Measurements from ENCODE around the gene ARMH4.
A peak's percentile ranks its signal among the peaks of the same experiment; 100 is the strongest.

DNA sequence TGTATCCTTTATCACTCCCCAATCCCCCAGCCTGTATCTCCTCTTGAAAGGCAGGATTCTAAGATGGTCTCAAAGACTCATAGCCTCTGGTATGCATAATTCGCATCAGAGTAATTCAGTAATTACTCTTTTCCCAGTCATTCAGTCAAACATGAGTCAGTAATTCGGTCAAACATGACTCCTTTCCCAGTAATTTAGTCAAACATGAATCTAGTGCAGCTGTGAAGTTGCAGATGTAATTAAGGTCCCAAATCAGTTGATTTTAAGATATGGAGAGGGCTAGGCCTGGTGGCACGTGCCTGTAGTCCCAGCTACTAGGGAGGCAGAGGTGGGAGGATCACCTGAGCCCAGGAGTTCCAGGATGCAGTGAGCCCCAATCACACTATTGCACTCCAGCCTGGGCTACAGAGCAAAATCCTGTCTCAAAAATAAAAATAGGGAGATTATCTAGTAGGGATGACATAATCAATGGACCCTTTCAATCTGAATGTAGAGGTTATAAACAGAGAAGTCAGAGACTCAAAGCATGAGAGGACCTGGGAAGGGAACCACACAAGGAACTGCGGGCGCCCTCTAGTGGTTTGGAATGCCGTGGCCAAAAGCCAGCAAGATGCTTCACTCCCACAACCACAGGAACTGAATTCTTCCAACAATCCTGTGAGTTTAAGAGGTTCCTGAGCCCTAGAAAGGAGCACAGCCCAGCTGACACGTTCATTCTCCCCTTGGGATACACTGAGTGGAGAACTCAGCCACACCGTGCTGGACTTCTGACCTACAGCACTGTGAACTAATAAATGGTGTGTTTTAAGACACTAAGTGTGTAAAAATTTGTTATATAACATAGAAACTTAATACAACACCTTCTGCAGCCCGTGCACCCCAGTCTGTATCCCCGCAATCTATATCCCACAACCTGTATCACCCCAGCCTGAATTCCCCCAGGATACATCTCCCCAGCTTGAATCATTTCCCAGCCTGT is 14.3 kb upstream of the ARMH4 start:
- TF ChIP-seq, protein P1, sequence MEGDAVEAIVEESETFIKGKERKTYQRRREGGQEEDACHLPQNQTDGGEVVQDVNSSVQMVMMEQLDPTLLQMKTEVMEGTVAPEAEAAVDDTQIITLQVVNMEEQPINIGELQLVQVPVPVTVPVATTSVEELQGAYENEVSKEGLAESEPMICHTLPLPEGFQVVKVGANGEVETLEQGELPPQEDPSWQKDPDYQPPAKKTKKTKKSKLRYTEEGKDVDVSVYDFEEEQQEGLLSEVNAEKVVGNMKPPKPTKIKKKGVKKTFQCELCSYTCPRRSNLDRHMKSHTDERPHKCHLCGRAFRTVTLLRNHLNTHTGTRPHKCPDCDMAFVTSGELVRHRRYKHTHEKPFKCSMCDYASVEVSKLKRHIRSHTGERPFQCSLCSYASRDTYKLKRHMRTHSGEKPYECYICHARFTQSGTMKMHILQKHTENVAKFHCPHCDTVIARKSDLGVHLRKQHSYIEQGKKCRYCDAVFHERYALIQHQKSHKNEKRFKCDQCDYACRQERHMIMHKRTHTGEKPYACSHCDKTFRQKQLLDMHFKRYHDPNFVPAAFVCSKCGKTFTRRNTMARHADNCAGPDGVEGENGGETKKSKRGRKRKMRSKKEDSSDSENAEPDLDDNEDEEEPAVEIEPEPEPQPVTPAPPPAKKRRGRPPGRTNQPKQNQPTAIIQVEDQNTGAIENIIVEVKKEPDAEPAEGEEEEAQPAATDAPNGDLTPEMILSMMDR (IDR thresholded peaks at IDR 0.05; ENCODE audit: low read depth, low read length, poor library complexity, severe bottlenecking): peak; percentile 95
- TF ChIP-seq EZH2phosphoT487 (IDR thresholded peaks at IDR 0.05; ENCODE audit: borderline replicate concordance, low read length): no peak

Measured in DOHH2 (cell line).